Thoracic aorta endothelial cell (primary cell): ENCODE data around the gene ACP4. TPM values are rescaled to one million over a fixed set of nuclear protein-coding genes. Genes with fewer than 3 reads are reported as not detected.

Experiments used
- small RNA-seq: library from RNA; depleted of rRNA; stranded (forward); fragments of <200 nt; gene quantifications from one replicate; pipeline ENCODE3, GENCODE V24; 2012
- total RNA-seq: library from RNA; depleted of rRNA; stranded (reverse); fragments of >200 nt; gene quantifications from 2 replicates; pipeline ENCODE4 v1.2.3, GENCODE V29; 2012

Gene ACP4, protein sequence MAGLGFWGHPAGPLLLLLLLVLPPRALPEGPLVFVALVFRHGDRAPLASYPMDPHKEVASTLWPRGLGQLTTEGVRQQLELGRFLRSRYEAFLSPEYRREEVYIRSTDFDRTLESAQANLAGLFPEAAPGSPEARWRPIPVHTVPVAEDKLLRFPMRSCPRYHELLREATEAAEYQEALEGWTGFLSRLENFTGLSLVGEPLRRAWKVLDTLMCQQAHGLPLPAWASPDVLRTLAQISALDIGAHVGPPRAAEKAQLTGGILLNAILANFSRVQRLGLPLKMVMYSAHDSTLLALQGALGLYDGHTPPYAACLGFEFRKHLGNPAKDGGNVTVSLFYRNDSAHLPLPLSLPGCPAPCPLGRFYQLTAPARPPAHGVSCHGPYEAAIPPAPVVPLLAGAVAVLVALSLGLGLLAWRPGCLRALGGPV
- total RNA-seq = not detected in 2 replicates

GRCh38 chr19:50790396-50790795 is at the start of gene ACP4:
TSS of gene ACP4 (plus strand) at chr19:50790415. CDS start at chr19:50790415, 0 bp downstream.

DNA sequence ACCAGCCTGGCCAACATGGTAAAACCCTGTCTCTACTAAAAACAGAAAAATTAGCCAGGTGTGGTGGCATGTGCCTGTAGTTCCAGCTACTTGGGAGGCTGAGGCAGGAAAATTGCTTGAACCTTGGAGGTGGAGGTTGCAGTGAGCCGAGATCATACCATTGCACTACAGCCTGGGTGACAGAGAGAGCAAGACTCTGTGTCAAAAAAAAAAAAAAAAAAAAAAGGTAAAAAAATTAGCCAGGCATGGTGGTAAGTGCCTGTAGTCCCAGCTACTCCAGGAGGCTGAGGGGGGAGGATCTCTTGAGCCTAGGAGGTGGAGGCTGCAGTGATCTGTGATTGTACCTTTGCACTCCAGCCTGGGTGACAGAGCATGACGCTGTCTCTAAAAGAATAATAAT is 20.1 kb upstream of the ACP4 start, which contains the start of gene GPR32:
Gene GPR32 (plus strand): TSS at position 301 of the 400 bp plus-strand sequence. CDS start 137 bp downstream, outside the sequence.

GRCh38 chr19:50823389-50824042 is 33.3 kb downstream of the ACP4 start, which contains the start of gene KLK1:
TSS of gene KLK1 (minus strand) at chr19:50823787. CDS start at chr19:50823748, 39 bp downstream.

GRCh38 chr19:50833117-50833801 is 43.0 kb downstream of the ACP4 start, which contains the start of gene KLK15:
TSS of gene KLK15 (minus strand) at chr19:50833574. CDS start at chr19:50831492, 2,082 bp downstream.

Small RNA genes lying within 50 kb of the gene (small RNA-seq; reads per million reads assigned to genes)
- gene SNORD88A = 129 reads per million, percentile 99 among the genes with 10 or more reads in this experiment
- gene SNORD88B = not detected
- not detected for gene SNORD88C

Other genes with a start within 250 kb of the ACP4 start
- under 0.01 and 0.07 TPM in 2 replicates for gene LRRC4B, start 222.0 kb upstream of the ACP4 start, total RNA-seq
- 0.13 TPM in 1 of 2 replicates, not detected in the other for gene SYT3, start 150.5 kb upstream of the ACP4 start, total RNA-seq
- gene C19orf81, start 141.0 kb upstream of the ACP4 start, total RNA-seq = 0.40 TPM in 1 of 2 replicates, not detected in the other
- 1.5 and 2.9 TPM in 2 replicates for gene SHANK1, start 70.6 kb upstream of the ACP4 start, total RNA-seq
- gene CLEC11A, start 67.1 kb upstream of the ACP4 start, total RNA-seq = 5.1 and 8.0 TPM in 2 replicates
- not detected in 2 replicates for gene GPR32, start 20.0 kb upstream of the ACP4 start, total RNA-seq
- gene KLK1, start 33.4 kb downstream of the ACP4 start, total RNA-seq = not detected in 2 replicates
- gene KLK15, start 43.2 kb downstream of the ACP4 start, total RNA-seq = 0.13 TPM in 1 of 2 replicates, not detected in the other
- not detected in 2 replicates for gene KLK3, start 64.5 kb downstream of the ACP4 start, total RNA-seq
- not detected in 2 replicates for gene KLK2, start 83.0 kb downstream of the ACP4 start, total RNA-seq
- not detected in 2 replicates for gene KLK4, start 121.0 kb downstream of the ACP4 start, total RNA-seq
- gene KLK5, start 162.6 kb downstream of the ACP4 start, total RNA-seq = not detected in 2 replicates
- 0.14 TPM in 1 of 2 replicates, not detected in the other for gene KLK6, start 179.2 kb downstream of the ACP4 start, total RNA-seq
- not detected in 2 replicates for gene KLK7, start 193.5 kb downstream of the ACP4 start, total RNA-seq
- not detected in 2 replicates for gene KLK8, start 211.2 kb downstream of the ACP4 start, total RNA-seq
- not detected in 2 replicates for gene KLK10, start 229.3 kb downstream of the ACP4 start, total RNA-seq
- not detected in 2 replicates for gene KLK11, start 236.2 kb downstream of the ACP4 start, total RNA-seq
- not detected in 2 replicates for gene KLK12, start 244.6 kb downstream of the ACP4 start, total RNA-seq